Breast epithelium (tissue), 4 donors: Measurements from ENCODE around the gene ZNF207. TPM values are rescaled to one million over a fixed set of nuclear protein-coding genes. Genes with fewer than 3 reads are reported as not detected.

Experiments
- DNase-seq, 2 donors: peaks; one replicate each; pipeline ENCODE4 v3.0.0-alpha.2; 2019; ENCODE audit warnings: low spot score in 2 of 2
- H3K27ac ChIP-seq, 2 donors: fragments of 200-600 bp; sonication (generic) in 1 of 2; one replicate each; pipeline ENCODE4 v1.5.1; 2016 to 2019; ENCODE audit warnings: mild to moderate bottlenecking in 1 of 2
- H3K27me3 ChIP-seq, 2 donors: fragments of 200-600 bp; sonication (generic) in 1 of 2; one replicate each; pipeline versions ENCODE4 v1.5.1 to v1.6.0; 2017 to 2019; ENCODE audit warnings: control low read depth in 1 of 2, mild to moderate bottlenecking in 1 of 2
- H3K36me3 ChIP-seq: fragments of 200-600 bp; one replicate; pipeline ENCODE4 v1.5.1; 2019
- H3K4me1 ChIP-seq, 2 donors: fragments of 200-600 bp; sonication (generic); one replicate each; pipeline ENCODE4 v1.5.1; 2016 to 2019; ENCODE audit warnings: control low read depth in 1 of 2
- H3K4me3 ChIP-seq, 3 donors: fragments of 200-600 bp; sonication (generic); 1 replicate in 2 of 3; 2 replicates in 1 of 3; pipeline ENCODE4 v1.5.1; 2016 to 2019; ENCODE audit warnings: mild to moderate bottlenecking in 3 of 3, moderate library complexity in 2 of 3
- H3K9me3 ChIP-seq, 2 donors: fragments of 200-600 bp; sonication (generic) in 1 of 2; one replicate each; pipeline ENCODE4 v1.5.1; 2016 to 2019; ENCODE audit warnings: control low read depth in 1 of 2
- POLR2A ChIP-seq: fragments of 450-650 bp; IDR thresholded peaks from one replicate; pipeline ENCODE4 v1.6.1; 2016; ENCODE audit warnings: antibody characterized with exemption, mild to moderate bottlenecking, moderate library complexity
- POLR2AphosphoS5 ChIP-seq, 3 donors: sonication (generic); formaldehyde crosslinking; IDR thresholded peaks; one replicate each; pipeline ENCODE4 v1.6.1; 2017; ENCODE audit warnings: antibody characterized with exemption in 3 of 3
- intact Hi-C: fragments of 100-400 bp; cut with DNase I; formaldehyde crosslinking; loops from one replicate; pipeline ENCODE4 v1.15.1; 2023; ENCODE audit warnings: low total_unique reads
- total RNA-seq, 3 donors: library from RNA; depleted of rRNA; stranded (reverse); fragments of >200 nt; gene quantifications; one replicate each; pipeline ENCODE4 v1.1.0, GENCODE V29; 2016
- TF ChIP-seq, protein P1 (sequence below), 3 donors: fragments of 450-650 bp; IDR thresholded peaks; one replicate each; pipeline ENCODE4 v1.5.1; 2016 to 2017; ENCODE audit warnings: antibody characterized with exemption in 3 of 3, mild to moderate bottlenecking in 3 of 3, moderate library complexity in 3 of 3

ZNF207 gene
- 100 to 1,000 TPM; 145 to 238 (median 172) TPM for total RNA-seq

GRCh38 chr17:32349854-32350665 is at the start of gene ZNF207:
Gene ZNF207, plus strand, starts transcription at chr17:32350157. Its CDS starts 129 bp downstream, at chr17:32350286.
- Histone ChIP-seq H3K9me3 (no peaks in the 10 kb centered on the region), H3K4me1 (peaks cover 0 to 26% of the 10 kb centered on the region in 2 donors), H3K36me3 (no peaks in the 10 kb centered on the region), H3K4me3 (peak within 1 kb of the TSS; percentile 93 to 97 (median 93)), H3K27me3 (no peaks in the 10 kb centered on the region), H3K27ac (peak within 1 kb of the TSS; percentile 97 to 99)
- peak; percentile 95 to 96 for DNase-seq
- TF ChIP-seq POLR2AphosphoS5 (IDR thresholded peaks at IDR 0.05), result peak; percentile 96 to 99 (median 98)
- TF ChIP-seq POLR2A, result peak; percentile 93
- TF ChIP-seq, protein P1, sequence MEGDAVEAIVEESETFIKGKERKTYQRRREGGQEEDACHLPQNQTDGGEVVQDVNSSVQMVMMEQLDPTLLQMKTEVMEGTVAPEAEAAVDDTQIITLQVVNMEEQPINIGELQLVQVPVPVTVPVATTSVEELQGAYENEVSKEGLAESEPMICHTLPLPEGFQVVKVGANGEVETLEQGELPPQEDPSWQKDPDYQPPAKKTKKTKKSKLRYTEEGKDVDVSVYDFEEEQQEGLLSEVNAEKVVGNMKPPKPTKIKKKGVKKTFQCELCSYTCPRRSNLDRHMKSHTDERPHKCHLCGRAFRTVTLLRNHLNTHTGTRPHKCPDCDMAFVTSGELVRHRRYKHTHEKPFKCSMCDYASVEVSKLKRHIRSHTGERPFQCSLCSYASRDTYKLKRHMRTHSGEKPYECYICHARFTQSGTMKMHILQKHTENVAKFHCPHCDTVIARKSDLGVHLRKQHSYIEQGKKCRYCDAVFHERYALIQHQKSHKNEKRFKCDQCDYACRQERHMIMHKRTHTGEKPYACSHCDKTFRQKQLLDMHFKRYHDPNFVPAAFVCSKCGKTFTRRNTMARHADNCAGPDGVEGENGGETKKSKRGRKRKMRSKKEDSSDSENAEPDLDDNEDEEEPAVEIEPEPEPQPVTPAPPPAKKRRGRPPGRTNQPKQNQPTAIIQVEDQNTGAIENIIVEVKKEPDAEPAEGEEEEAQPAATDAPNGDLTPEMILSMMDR (IDR thresholded peaks at IDR 0.05), result peak in 1 of 3 donors; percentile 15
- intact Hi-C loops, result no loop called here

- Histone ChIP-seq H3K4me3 (no peak overlapping the region), H3K36me3 (no peaks in the 10 kb centered on the region), H3K4me1 (no peaks in the 10 kb centered on the region), H3K27me3 (no peaks in the 10 kb centered on the region), H3K27ac (no peak overlapping the region), H3K9me3 (no peaks in the 10 kb centered on the region)
- TF ChIP-seq POLR2AphosphoS5 (IDR thresholded peaks at IDR 0.05) (no peak), POLR2A (no peak)
- TF ChIP-seq, protein P1 (IDR thresholded peaks at IDR 0.05), result no peak
- DNase-seq, result no peak
- intact Hi-C loops, result no loop called here
Observed at GRCh38 chr17:32302037-32302436, 47.9 kb upstream of the ZNF207 start.

- H3K36me3 ChIP-seq, result no peaks in the 10 kb centered on the region
- H3K4me3 ChIP-seq, result no peak overlapping the region
- intact Hi-C loops, result no loop called here
- no peaks in the 10 kb centered on the region for H3K27me3 ChIP-seq
- no peak for DNase-seq
- TF ChIP-seq POLR2A (no peak), POLR2AphosphoS5 (IDR thresholded peaks at IDR 0.05) (no peak)
- TF ChIP-seq, protein P1 (IDR thresholded peaks at IDR 0.05), result no peak
- peak overlapping the region in 1 of 2 donors; percentile 48 for H3K27ac ChIP-seq
- no peaks in the 10 kb centered on the region for H3K9me3 ChIP-seq
- no peaks in the 10 kb centered on the region for H3K4me1 ChIP-seq
Observed at GRCh38 chr17:32302860-32303649, 46.9 kb upstream of the ZNF207 start.

- intact Hi-C loops, result no loop called here
- Histone ChIP-seq H3K27me3 (no peaks in the 10 kb centered on the region), H3K27ac (no peak overlapping the region), H3K9me3 (no peaks in the 10 kb centered on the region), H3K4me3 (no peak overlapping the region), H3K36me3 (no peaks in the 10 kb centered on the region), H3K4me1 (no peaks in the 10 kb centered on the region)
- TF ChIP-seq POLR2A (no peak), POLR2AphosphoS5 (IDR thresholded peaks at IDR 0.05) (no peak)
- TF ChIP-seq, protein P1 (IDR thresholded peaks at IDR 0.05), result no peak
- no peak for DNase-seq
Observed at GRCh38 chr17:32303781-32304288, 46.1 kb upstream of the ZNF207 start.
